Right lobe of liver (tissue), 6 donors: ENCODE results near the gene TLE1. TPM values are rescaled to one million over a fixed set of nuclear protein-coding genes. Genes with fewer than 3 reads are reported as not detected.
A peak's percentile ranks its signal among the peaks of the same experiment; 100 is the strongest.

Source experiments
- ATAC-seq, 4 donors: fragments of 200-7000 bp; cut with Tn5 transposase; one replicate each; pipeline ENCODE4 v1.9.1; 2020; ENCODE audit warnings: mild to moderate bottlenecking in 4 of 4, moderate library complexity in 4 of 4
- DNase-seq, 3 donors: peaks; one replicate each; pipeline ENCODE4 v3.0.0-alpha.2; 2020
- H3K27ac ChIP-seq, 3 donors: fragments of 200-600 bp; one replicate each; pipeline ENCODE4 v1.8.0; 2022
- H3K27me3 ChIP-seq, 2 donors: fragments of 200-600 bp; one replicate each; pipeline ENCODE4 v1.8.0; 2022
- H3K36me3 ChIP-seq, 4 donors: fragments of 200-600 bp; sonication (generic) in 1 of 4; one replicate each; pipeline versions ENCODE4 v1.5.1 to v1.8.0; 2017 to 2022; ENCODE audit warnings: control low read depth in 1 of 4
- H3K4me1 ChIP-seq, 4 donors: fragments of 200-600 bp; sonication (generic) in 1 of 4; one replicate each; pipeline versions ENCODE4 v1.5.1 to v1.8.0; 2017 to 2022; ENCODE audit warnings: control low read depth in 1 of 4
- H3K4me3 ChIP-seq, 3 donors: fragments of 200-600 bp; one replicate each; pipeline ENCODE4 v1.8.0; 2022
- H3K9me3 ChIP-seq, 4 donors: fragments of 200-600 bp; sonication (generic) in 1 of 4; one replicate each; pipeline versions ENCODE4 v1.5.1 to v1.8.0; 2017 to 2022; ENCODE audit warnings: control low read depth in 1 of 4
- CTCF ChIP-seq, 4 donors: fragments of 200-600 bp in 3 of 4; fragments of 450-650 bp in 1 of 4; IDR thresholded peaks; one replicate each; pipeline versions ENCODE4 v1.5.1 to v1.8.0; 2016 to 2022; ENCODE audit warnings: antibody characterized with exemption in 4 of 4, mild to moderate bottlenecking in 2 of 4
- POLR2A ChIP-seq: fragments of 450-650 bp; IDR thresholded peaks from one replicate; pipeline ENCODE4 v1.6.1; 2017; ENCODE audit warnings: antibody characterized with exemption, mild to moderate bottlenecking
- WGBS: methylation state at CpG from one replicate; pipeline ENCODE4 v1.1.6; 2018; ENCODE audit warnings: low coverage, low lambda C conversion rate; ENCODE audit not compliant: insufficient coverage; ENCODE audit errors: missing lambda C conversion rate; 5-methylcytosine and 5-hydroxymethylcytosine counted together
- intact Hi-C, 2 donors: fragments of 100-400 bp; cut with DNase I; formaldehyde crosslinking; loops; one replicate each; pipeline versions ENCODE4 v1.11.2 to v1.14.1; 2022
- total RNA-seq, 6 experiments: library from RNA; depleted of rRNA in 2 of 6; stranded (reverse); fragments of >200 nt in 2 of 6; fragmentation: NEBNext Ultra II Directional in 3 of 6; extraction: Animal tissue kit (Norgen Biotek cat#: 25700) in 3 of 6; gene quantifications; one replicate each; pipeline versions ENCODE4 v1.1.0 to v1.2.4, GENCODE V29; 2016 to 2023
- donor health status: DM: no; HTN: yes; CAD: no.
- donor health status: DM: no; HTN: no; CAD: no.
- donor health status: DM: no; HTN: no; CAD: no.
- donor health status: DM: no; HTN: yes; CAD: no.
- donor health status: DM: no; HTN: yes; CAD: no.

Gene TLE1
- total RNA-seq, 6 experiments from 2014 or later = 31.9 to 62.9 (median 58.0) TPM

GRCh38 chr9:81599837-81600236, 89.5 kb downstream of the TLE1 start:
- Histone ChIP-seq H3K27ac (no peak overlapping the region), H3K27me3 (no peaks in the 10 kb centered on the region), H3K9me3 (no peaks in the 10 kb centered on the region), H3K4me1 (no peaks in the 10 kb centered on the region), H3K36me3 (peaks cover 0 to 23% (median 13%) of the 10 kb centered on the region in 4 donors), H3K4me3 (no peak overlapping the region)
- 11% methylated on average over 1 of the region's 1 CpG for WGBS
- ATAC-seq (peak in 2 of 4 donors; percentile 29 to 54), DNase-seq (no peak)
- intact Hi-C loops = no loop called here
- TF ChIP-seq POLR2A (no peak), CTCF (IDR thresholded peaks at IDR 0.05) (no peak)

GRCh38 chr9:81598811-81599210, 90.5 kb downstream of the TLE1 start:
- intact Hi-C loops = no loop called here
- TF ChIP-seq POLR2A (no peak), CTCF (IDR thresholded peaks at IDR 0.05) (no peak)
- Histone ChIP-seq H3K4me3 (no peak overlapping the region), H3K27ac (no peak overlapping the region), H3K4me1 (no peaks in the 10 kb centered on the region), H3K27me3 (no peaks in the 10 kb centered on the region), H3K36me3 (peaks cover 0 to 17% (median 9%) of the 10 kb centered on the region in 4 donors), H3K9me3 (no peaks in the 10 kb centered on the region)
- WGBS = 100% methylated on average over 1 of the region's 1 CpG
- no peak for DNase-seq
- no peak for ATAC-seq

GRCh38 chr9:81598123-81598497, 91.2 kb downstream of the TLE1 start:
- peaks cover 0 to 4% (median 0%) of the 10 kb centered on the region in 4 donors for H3K4me1 ChIP-seq
- peaks cover 0 to 17% (median 5%) of the 10 kb centered on the region in 4 donors for H3K36me3 ChIP-seq
- H3K9me3 ChIP-seq = no peaks in the 10 kb centered on the region
- no peaks in the 10 kb centered on the region for H3K27me3 ChIP-seq
- 86% methylated on average over 9 of the region's 9 CpGs for WGBS
- ATAC-seq (peak in 1 of 4 donors; percentile 32), DNase-seq (no peak)
- no peak overlapping the region for H3K4me3 ChIP-seq
- intact Hi-C loops = no loop called here
- H3K27ac ChIP-seq = no peak overlapping the region
- no peak for TF ChIP-seq POLR2A
- TF ChIP-seq CTCF (IDR thresholded peaks at IDR 0.05) = no peak

- intact Hi-C loops = no loop called here
- 74% methylated on average over 10 of the region's 12 CpGs for WGBS
- Histone ChIP-seq H3K27me3 (no peaks in the 10 kb centered on the region), H3K4me3 (no peak overlapping the region), H3K27ac (no peak overlapping the region), H3K4me1 (peaks cover 0 to 9% (median 0%) of the 10 kb centered on the region in 4 donors), H3K36me3 (peaks cover 0 to 11% (median 2%) of the 10 kb centered on the region in 4 donors), H3K9me3 (no peaks in the 10 kb centered on the region)
- DNase-seq = no peak
- TF ChIP-seq CTCF (IDR thresholded peaks at IDR 0.05) (no peak), POLR2A (no peak)
- ATAC-seq = no peak
Measured at GRCh38 chr9:81597419-81598122, 91.8 kb downstream of the TLE1 start.
